ENCODE measurements around the gene WFIKKN1.

WFIKKN1 gene

DNA sequence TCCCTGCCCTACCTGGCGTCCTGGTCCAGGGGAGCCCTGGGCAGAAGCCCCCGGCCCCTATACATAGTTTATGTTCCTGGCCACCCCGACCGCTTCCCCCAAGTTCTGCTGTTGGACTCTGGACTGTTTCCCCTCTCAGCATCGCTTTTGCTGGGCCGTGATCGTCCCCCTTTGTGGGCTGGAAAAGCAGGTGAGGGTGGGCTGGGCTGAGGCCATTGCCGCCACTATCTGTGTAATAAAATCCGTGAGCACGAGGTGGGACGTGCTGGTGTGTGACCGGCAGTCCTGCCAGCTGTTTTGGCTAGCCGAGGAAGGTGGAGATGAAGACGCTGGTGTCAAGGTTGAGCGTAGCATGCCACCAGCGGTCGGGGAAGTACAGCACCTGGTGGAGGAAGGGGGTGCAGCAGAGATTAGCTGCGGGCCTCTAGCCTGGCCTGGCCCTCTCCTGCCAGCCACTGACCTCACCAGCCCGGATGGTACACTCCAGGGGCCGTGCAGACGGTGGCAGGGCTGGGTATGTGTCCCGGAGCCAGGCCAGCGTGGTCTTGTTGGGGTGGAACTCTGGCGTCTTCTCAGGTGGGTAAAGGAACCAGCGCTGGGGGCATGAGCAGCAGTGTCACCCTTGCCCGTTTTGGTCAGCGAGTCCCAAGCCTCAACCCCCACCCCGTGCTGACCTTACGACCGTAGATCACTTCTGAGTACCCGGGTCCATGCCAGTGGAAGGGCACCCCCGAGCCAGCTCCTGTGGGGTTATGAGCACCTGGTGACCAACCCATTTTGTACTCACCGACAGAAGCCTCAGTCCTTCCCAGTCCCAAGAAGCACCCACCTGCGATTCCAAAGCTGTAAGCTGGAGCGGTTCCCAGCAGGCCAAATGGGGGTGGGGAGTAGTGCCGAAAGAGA is 52.0 kb downstream of the WFIKKN1 start:
- in situ Hi-C loops (cut with MboI; ENCODE audit: low sequenced_read_pairs) = no loop called here

DNA sequence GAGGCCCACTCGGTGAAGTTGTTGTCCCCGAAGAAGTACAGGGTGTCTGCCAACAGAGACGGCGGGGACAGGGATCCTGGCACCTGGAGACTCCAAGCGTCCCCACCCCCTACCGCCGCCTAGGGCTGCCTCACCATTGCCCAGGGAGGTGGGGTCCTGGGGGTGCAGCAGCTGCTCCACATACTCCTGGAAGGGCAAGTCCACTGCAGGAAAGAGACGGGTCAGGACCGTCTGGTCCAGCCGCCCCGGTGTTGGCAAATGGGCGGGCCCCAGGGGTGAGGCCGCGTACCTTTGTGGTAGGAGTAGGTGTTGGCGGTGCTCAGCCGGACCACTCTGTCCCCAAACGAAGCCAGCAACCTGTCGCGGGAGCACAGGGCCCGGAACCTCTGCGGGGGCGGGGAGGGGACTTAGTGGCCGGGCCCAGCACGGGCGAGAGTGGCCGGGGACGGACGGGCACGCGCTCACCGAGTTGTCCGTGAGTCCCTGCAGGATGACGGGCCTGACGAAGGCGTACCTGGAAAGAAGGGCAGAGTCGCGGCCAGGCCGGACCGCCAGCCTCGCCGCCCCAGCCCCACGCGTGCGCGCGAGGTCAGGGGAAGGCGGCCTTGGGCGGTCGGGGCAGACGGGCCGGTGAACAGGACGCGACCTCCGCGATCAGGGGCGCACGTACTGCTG is 52.7 kb downstream of the WFIKKN1 start:
- in situ Hi-C loops (cut with MboI; ENCODE audit: low sequenced_read_pairs) = no loop called here

Data from HL-60/S4 treated with retinoic acid at 250 ng/mL for 4 days and 3 days (cell line).